Skin of body (tissue), 2 donors: ENCODE data around the gene TLX3. TPM values are rescaled to one million over a fixed set of nuclear protein-coding genes. Genes with fewer than 3 reads are reported as not detected.
"Not testable (repeated sequence)": the region's sequence is repeated elsewhere in the genome, so short reads cannot be mapped to it uniquely, and the experiment has no call there.

ENCODE experiments used
- DNase-seq: peaks from one replicate; lab custom pipeline; 2025; lab: John Stamatoyannopoulos, UW
- total RNA-seq: library from RNA; depleted of rRNA; stranded (reverse); fragments of >200 nt; gene quantifications from one replicate; pipeline ENCODE4 v1.2.3, GENCODE V29; 2014

Gene TLX3
- not detected for total RNA-seq

DNA sequence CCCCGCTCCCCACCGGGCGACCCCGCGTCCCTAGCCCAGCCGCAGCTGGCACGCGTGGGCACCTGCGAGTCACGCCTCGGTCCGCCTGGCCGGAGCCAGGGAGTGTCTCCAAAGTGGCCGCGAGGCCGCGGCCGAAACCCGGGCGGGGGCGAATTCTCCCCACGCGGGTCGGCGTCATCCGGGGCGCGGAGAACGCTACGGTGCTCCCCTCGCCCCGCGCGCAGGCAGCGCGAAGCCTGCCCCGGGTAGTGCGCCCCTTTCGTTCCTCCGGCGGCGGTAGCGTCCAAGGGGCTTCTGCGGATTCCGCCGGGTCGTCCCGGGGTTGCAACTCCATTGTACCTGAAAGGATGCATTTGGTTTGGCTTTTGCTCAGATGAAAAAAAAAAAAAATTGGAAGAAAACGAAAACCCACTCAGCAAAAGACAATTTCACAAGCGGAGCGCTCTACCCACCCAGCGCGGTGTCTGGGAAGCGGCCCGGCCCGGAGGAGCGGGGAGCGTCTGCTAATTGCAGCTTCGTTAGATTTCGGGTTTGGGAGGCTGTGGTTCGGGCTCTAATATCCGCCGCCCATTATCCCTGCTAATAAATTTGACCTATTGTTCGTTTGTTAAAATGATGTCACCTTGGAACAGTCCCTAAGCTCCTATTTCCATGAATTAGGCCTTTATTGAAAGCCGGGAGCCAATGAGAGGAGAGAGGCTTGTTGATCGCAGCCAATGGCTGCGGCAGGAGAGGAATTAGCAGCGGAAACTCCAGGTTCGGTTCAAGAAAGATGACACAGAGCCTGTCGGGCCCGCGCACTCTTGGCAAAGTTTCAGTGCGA lies at the start of gene TLX3:
Gene TLX3, plus strand, starts transcription at position 796 of the 823 bp plus-strand sequence. CDS start 118 bp downstream, outside the sequence.
- no peak for DNase-seq

DNA sequence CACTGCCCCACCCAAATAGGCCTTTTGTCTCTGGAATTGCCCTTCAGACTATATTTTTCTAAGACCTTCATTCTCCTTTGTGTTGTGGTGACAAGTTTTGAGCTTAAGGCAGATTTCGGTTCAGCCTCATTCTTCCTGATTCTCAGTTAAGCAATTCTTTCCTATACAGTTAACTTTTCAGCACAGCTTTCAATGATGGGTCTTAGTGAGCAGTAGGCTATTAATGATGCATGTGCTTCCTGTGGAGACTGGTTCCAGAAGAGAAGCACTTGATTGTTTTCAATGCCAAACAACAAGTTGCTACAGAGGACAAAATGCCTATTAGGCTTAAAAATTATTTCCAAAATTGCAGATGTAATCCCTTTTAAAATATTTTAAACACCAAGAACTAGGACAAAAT lies 47.7 kb upstream of the TLX3 start:
- no peak for DNase-seq

DNA sequence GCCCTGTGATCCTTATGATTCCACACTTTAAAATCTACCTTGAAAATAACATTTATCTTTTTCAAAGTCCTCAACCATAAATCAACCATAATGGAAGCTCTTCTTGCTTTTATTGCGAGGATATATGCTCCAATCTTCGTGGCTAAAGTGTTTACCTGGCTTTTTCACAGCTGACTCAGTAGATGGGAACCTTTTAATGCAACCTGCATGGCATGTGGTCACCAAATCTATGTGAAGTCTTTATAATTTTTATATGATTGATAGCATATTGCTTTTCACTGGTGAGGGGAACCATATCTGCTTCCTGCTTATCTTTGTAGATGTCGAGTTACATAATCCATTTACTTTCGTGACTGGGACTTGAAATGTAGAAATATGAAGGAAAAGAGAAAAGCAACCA lies 47.1 kb upstream of the TLX3 start:
- no peak for DNase-seq

DNA sequence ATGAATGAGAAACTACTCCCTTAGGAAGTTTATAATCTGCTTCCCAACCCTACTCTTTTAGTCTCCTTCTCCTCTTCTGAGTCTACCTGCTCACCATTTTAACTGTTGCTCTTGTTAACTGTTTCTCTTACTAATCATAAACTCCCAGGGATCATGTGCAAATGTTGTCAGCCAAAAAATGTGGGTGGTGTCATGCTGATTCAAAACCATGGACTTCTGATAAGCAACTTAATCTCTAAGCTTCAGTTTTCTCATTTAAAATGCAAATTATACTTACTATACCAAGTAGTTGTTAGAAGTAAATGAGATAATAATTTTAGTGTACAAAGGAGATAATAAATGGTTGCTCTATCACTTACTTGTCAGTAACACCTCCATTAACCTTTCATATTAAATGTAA lies 45.9 kb upstream of the TLX3 start:
- no peak for DNase-seq

DNA sequence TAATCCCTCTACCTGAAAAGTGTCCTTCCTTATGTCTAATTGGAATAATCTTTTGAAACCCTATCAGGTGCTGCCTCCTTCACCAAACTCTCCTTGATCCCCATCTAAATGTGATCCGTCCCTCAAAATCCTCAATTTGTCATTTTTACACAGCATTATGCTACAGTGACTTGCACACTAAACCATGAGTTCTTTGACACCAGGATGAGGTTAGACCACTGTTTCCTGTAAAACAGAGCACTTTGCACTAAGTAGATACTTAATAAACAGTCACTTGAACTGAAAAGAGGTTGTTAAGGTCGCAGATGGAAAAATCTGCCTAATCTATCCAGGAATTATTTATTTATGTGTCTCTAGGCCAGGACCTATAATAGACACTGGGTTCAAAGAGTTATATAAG lies 44.2 kb upstream of the TLX3 start:
- DNase-seq = no peak

GRCh38 chr5:171268700-171269620 lies 40.1 kb upstream of the TLX3 start:
- no peak for DNase-seq

DNA sequence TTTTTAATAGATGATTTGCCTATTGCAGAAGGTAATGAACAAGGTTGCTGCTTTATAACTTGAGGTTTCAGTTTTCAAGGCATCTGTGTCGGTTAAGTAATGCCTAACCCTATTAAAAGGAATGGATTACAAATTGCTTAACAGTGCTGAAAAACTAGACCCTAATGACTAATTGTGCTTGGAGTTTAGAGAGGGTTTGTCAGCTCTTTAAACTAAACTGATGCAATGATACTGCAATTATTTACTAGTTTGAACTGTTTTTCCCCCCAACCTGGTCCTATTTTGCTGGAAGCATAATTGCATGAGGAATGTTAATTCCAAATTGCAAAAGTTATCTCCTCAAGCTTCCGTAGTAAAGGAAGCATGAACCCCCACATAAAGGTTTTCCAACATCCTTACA lies 39.3 kb upstream of the TLX3 start:
- DNase-seq = no peak

GRCh38 chr5:171270136-171270535 lies 38.9 kb upstream of the TLX3 start:
- no peak for DNase-seq

DNA sequence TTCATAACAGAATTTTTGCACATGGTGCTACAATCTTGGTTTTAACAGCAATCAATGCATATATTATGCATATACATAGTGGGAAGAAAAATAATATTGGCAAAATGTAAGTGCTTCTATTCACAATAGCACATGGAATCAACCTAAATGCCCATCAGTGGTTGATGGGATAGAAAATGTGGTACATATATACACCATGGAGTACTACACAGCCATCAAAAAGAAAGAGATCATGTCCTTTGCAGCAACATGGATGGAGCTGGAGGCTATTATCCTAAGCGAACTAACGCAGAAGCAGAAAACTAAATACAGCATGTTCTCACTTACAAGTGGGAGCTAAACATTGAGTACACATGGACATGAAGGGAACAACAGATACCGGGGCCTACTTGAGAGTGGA lies 37.2 kb upstream of the TLX3 start:
- no peak for DNase-seq

- no peak for DNase-seq
Measured at GRCh38 chr5:171272996-171273970, 35.8 kb upstream of the TLX3 start.

DNA sequence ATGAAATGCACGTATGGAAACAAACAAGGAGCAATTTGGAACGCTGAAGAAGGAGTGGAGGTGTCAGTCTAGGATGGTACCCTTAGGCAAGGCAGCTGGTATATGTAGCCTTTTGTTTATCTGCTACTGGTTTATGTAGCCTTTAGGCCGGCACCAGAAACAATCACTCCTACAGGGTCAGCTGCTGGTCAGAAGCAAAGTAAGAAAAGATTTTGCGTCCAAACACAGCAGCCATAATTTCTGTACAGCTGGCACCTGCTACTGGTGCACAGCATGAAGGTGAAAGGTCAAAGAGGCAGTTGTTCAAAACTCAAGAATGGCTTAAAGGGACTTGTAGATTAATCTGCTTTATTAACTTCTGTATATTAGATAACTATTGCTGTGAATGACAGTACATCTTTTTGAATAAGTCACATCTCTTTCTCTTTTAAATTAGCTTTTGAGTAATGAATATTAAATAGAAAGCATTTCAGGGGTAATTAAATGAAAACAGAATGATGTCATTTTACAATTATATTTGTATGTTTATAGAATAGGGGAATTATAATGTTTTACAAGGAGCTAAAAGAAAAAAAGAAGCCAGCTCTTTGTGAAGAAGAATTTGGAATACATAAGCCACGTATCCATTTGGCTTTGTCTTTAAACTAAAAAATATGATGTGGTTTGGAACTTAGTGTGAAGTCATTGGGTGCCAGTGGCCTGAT lies 33.1 kb upstream of the TLX3 start:
- no peak for DNase-seq

DNA sequence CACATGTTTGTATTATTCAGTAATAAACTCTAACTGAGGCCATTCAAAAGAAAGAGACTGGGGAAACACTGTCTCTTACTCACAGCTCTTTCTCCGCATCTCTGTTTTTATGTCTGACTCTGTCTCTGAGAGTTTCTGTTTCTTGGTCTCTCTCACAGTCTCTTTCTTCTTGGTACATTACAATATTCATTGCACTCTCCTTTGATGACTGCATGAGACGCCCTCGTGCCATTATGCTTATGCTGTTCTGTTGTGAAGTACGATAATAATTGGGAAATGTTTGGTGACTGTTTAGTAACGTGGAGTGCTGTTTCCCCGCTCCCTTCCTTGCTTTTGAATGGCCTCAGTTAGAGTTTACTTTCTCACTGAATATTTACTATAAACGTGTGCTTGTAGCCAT lies 25.3 kb upstream of the TLX3 start:
- DNase-seq = no peak

DNA sequence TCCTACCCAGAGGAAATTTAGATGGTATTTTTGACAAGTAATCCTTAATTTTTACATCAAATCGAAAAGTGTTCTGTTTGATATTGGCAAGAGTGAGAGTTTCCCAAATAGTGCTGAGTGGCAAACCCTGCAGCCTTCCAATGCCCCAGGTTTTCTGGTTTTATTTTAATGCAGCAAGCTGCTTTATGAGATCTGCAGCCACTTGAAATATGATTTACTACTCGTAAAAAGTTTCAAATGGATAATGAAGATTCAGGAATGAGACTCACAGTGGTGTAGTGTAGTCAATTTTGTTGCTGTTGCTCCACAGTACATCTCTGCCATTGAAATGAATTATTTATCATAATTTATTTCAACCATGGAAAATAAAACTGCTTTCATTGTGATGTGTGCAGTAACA lies 23.6 kb upstream of the TLX3 start:
- DNase-seq = no peak

DNA sequence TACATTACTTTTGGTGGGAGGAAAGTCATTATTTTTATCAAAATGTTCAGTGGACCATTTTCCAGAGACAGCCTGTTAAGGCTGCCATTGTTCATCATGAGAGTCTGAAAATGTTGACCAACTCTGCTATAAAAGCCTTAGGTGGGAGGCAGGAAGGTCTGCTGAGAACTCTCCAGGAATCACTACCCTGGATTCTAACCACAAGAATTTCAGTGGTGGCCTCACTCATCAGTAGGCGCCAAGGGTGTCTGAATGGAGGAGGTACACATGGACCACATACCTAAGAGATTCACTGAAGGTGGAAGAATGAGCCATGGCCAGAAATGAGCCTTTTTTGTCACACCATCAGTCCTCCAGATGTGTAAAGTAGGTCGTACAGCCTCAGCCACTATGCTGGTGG lies 21.0 kb upstream of the TLX3 start:
- no peak for DNase-seq

- no peak for DNase-seq
Measured at GRCh38 chr5:171291371-171291770, 17.7 kb upstream of the TLX3 start.

- no peak for DNase-seq
Measured at GRCh38 chr5:171295299-171295698, 13.7 kb upstream of the TLX3 start.

DNA sequence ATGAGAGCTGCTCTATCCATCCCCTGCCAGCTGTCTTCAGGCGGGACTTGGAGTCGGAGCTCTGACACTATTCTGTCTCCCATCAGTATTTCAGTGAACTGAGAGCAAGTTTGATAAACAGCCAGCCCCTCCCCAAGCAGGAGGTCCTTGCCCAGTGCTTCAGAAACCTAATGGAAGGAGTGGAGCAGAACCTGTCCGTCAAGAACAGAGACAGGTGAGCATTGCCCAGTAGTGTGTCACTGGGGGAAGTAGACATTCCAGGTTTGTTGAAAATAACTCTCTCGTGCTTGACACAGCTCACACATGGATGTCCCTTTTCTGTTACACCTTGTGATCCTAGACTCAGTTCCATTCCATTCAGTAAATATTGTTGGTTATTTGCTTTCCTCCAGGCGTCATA lies 13.2 kb upstream of the TLX3 start:
- no peak for DNase-seq

DNA sequence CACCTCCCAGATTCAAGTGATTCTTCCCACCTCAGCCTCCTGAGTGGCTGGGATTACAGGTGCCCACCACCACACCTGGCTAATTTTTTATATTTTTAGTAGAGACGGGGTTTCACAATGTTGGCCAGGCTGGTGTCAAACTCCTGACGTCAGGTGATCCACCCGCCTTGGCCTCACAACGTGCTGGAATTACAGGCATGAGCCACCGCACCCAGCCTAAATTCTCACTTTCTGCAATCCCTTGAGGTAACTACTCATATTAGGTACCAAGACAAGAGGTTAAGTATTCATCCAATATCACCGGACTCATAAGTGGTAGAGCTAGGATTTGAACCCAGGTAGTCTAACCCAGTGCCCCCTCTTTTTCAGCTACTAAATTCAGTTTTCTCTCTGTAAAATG lies 11.1 kb upstream of the TLX3 start:
- not testable (repeated sequence) for DNase-seq

DNA sequence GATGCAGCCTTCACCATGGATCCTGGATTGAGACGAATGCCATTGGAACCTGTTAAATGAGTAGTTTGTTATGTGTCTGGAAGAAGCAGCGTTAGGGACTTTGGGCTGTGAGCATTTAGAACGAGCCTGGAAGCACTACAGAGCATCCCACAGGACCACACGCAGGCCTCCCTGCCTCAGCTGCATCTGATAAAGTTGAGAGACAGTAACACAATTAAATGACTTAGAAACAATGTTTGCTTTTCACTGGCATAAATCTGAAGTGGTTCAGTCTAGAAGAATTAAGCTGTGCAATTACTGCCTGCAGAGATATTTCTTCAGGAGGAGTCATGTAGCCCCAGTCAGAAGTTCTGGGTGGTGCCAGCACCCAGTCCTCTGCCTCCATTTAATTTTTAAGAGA lies 9.8 kb upstream of the TLX3 start:
- DNase-seq = no peak

- DNase-seq = no peak
Measured at GRCh38 chr5:171299851-171300250, 9.2 kb upstream of the TLX3 start.

DNA sequence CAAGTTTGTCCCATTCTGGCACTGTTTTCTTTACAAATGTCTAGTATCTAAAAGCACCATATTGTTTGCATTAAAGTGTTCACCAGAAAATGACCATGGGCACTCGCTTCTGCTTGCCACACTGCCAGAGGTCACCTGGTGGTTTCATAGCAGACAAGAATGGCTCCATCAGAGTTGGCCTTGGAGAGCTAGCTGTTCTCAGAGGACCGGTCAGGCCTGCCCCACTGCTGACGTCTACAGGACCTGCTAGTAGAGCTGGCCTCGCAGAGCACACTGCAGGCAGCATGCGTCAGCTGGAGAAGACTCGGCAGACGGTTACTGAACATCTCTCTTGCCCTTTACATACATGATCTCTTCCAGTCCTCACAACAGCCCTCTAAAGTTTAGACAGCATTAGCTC lies 8.7 kb upstream of the TLX3 start:
- no peak for DNase-seq
